Measurements from ENCODE around the gene C2orf76. TPM values are rescaled to one million over a fixed set of nuclear protein-coding genes. Genes with fewer than 3 reads are reported as not detected.

C2orf76 gene
- total RNA-seq, 2 experiments from 2014 or later: 15.4 to 17.7 TPM

DNA sequence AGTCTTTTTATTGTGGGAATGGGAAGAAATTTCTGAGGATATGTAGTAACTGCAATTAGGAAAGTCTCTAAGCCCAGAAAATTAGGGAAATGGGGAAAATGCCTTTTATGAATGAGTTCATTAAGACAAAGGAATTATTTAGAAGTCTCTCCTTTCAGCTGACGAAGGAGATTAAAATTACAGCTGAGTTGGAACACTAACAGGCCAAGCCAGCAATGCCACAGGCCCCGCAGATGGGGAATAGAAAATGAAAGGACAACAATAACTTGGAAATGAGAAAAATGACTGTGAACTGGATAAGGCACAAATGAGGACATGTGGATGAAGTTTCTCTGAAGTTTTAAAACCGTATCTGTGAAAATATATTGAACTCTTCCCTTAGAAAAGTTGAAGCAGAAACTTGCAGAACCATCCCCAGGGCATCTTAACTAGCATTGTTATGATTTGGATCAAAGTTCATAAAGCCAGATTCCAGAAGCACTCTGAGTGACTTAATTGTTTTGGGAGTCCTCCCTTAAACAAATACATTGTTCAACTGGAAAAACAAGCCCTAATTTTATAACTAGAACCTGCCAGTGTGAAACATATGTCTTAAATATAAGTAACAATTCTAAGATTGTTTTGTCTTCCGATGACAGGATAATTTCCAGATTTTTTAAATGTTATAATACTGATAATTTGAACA lies 51.3 kb downstream of the C2orf76 start:
- CTCF ChIA-PET (ENCODE audit: unreplicated experiment): interaction anchor here (1.2 kb wide), 1 partner anchor 36 kb away, joined by 4 read pairs; no protein-coding TSS in a partner anchor
- TF ChIP-seq, protein P1, sequence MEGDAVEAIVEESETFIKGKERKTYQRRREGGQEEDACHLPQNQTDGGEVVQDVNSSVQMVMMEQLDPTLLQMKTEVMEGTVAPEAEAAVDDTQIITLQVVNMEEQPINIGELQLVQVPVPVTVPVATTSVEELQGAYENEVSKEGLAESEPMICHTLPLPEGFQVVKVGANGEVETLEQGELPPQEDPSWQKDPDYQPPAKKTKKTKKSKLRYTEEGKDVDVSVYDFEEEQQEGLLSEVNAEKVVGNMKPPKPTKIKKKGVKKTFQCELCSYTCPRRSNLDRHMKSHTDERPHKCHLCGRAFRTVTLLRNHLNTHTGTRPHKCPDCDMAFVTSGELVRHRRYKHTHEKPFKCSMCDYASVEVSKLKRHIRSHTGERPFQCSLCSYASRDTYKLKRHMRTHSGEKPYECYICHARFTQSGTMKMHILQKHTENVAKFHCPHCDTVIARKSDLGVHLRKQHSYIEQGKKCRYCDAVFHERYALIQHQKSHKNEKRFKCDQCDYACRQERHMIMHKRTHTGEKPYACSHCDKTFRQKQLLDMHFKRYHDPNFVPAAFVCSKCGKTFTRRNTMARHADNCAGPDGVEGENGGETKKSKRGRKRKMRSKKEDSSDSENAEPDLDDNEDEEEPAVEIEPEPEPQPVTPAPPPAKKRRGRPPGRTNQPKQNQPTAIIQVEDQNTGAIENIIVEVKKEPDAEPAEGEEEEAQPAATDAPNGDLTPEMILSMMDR (conservative IDR thresholded peaks at IDR 0.05; ENCODE audit: low read length): no peak
- TF ChIP-seq EZH2phosphoT487 (IDR thresholded peaks at IDR 0.05; ENCODE audit: borderline replicate concordance, low read depth, low read length): no peak

DNA sequence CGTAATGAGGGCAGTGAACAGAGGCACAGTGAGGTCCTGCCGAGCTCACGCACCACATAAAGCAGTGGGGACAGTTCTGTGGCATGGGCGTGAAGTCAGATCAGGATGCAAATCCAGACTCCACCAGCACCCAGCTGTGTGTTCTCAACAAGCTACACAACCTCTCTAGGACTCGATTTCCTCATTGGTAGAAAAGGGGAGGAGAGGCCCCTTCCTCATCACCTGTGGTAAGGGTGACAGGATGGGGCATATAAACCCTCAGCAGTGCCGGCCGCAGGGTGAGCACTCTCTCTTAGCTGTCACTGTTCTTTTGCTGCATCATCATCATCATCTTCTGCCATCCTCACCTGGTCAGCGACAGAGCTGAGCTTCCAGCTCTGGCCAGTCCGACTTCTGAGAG lies 54.8 kb downstream of the C2orf76 start:
- peaks cover 4% of the 10 kb centered on the region; the same call in 1 of the 2 replicates for H3K36me3 ChIP-seq (ENCODE audit: insufficient read depth, low read length)
- TF ChIP-seq, protein P1 (conservative IDR thresholded peaks at IDR 0.05; ENCODE audit: low read length): no peak
- TF ChIP-seq EZH2phosphoT487 (IDR thresholded peaks at IDR 0.05; ENCODE audit: borderline replicate concordance, low read depth, low read length): no peak
- peaks cover 9% of the 10 kb centered on the region; the same call in 1 of the 2 replicates for H3K9me3 ChIP-seq (ENCODE audit: low read length)
- H3K4me1 ChIP-seq (ENCODE audit: insufficient read depth, low read length, poor library complexity, severe bottlenecking): peaks cover 50% of the 10 kb centered on the region
- no TSS peak for BruUV-seq (replicated peaks)
- CTCF ChIA-PET (ENCODE audit: unreplicated experiment): interaction anchor here (0.6 to 2.7 kb wide), 7 partner anchors 16 to 571 kb away, joined by 3 to 20 read pairs (median 4); no protein-coding TSS in a partner anchor
- peaks cover 6% of the 10 kb centered on the region for H3K79me2 ChIP-seq (ENCODE audit: insufficient read depth, low read depth, low read length)
- intact Hi-C loops (cut with micrococcal nuclease; ENCODE audit: unreplicated experiment): loop anchor here (1.0 to 10.0 kb wide), 6 partner anchors 54 to 1257 kb away; partner anchors contain the start of genes C2orf76 and DBI
- H2AFZ ChIP-seq (ENCODE audit: low read length): peak overlapping the region; percentile 40; the same call in 1 of the 2 replicates
- H4K20me1 ChIP-seq (ENCODE audit: insufficient read depth, low read length): no peaks in the 10 kb centered on the region
- H3K27ac ChIP-seq (ENCODE audit: low read depth, low read length, poor library complexity, severe bottlenecking): peak overlapping the region; percentile 95
- H3K9me2 ChIP-seq (ENCODE audit: insufficient read depth, low read length): no peaks in the 10 kb centered on the region
- peak overlapping the region; percentile 62 for H3K4me2 ChIP-seq (ENCODE audit: low read length)
- POLR2A ChIA-PET: interaction anchor here (0.6 to 5.8 kb wide), 17 partner anchors 10 to 1096 kb away, joined by 3 to 56 read pairs (median 5); partner anchors contain the start of genes C2orf76 and DBI
- H3K4me3 ChIP-seq (ENCODE audit: low read depth, low read length, poor library complexity, severe bottlenecking): peak overlapping the region; percentile 62
- DNase-seq (ENCODE audit: low spot score): peak; percentile 85

More for the DNA sequence above, 51.3 kb downstream of the C2orf76 start:
- no peak for DNase-seq (ENCODE audit: low spot score)
- no peaks in the 10 kb centered on the region for H4K20me1 ChIP-seq (ENCODE audit: insufficient read depth, low read length)
- no peak overlapping the region for H3K4me3 ChIP-seq (ENCODE audit: low read depth, low read length, poor library complexity, severe bottlenecking)
- POLR2A ChIA-PET: no interaction called here
- H2AFZ ChIP-seq (ENCODE audit: low read length): no peak overlapping the region; the same call in 1 of the 2 replicates
- no peaks in the 10 kb centered on the region for H3K79me2 ChIP-seq (ENCODE audit: insufficient read depth, low read depth, low read length)
- peaks cover 9% of the 10 kb centered on the region; the same call in 1 of the 2 replicates for H3K9me3 ChIP-seq (ENCODE audit: low read length)
- BruUV-seq (replicated peaks): no TSS peak
- no peak overlapping the region for H3K27ac ChIP-seq (ENCODE audit: low read depth, low read length, poor library complexity, severe bottlenecking)
- no peaks in the 10 kb centered on the region for H3K9me2 ChIP-seq (ENCODE audit: insufficient read depth, low read length)
- intact Hi-C loops (cut with micrococcal nuclease; ENCODE audit: unreplicated experiment): loop anchor here (10.0 kb wide), 1 partner anchor 1261 kb away; no protein-coding TSS in a partner anchor
- no peak overlapping the region for H3K4me2 ChIP-seq (ENCODE audit: low read length)
- H3K36me3 ChIP-seq (ENCODE audit: insufficient read depth, low read length): peaks cover 4% of the 10 kb centered on the region; the same call in 1 of the 2 replicates
- peaks cover 39% of the 10 kb centered on the region for H3K4me1 ChIP-seq (ENCODE audit: insufficient read depth, low read length, poor library complexity, severe bottlenecking)
